H1 (cell line): ENCODE measurements around the gene CCDC12. TPM values are rescaled to one million over a fixed set of nuclear protein-coding genes. Genes with fewer than 3 reads are reported as not detected.

Source experiments
- CTCF ChIA-PET: fragments of 300-600 bp; sonication (Branson Sonifier 250); formaldehyde crosslinking; loops from one replicate; lab custom pipeline; 2021; ENCODE audit not compliant: partially characterized antibody; lab: Charles Lee
- POLR2A ChIA-PET: fragments of 300-600 bp; sonication (Branson Sonifier 250); formaldehyde crosslinking; loops from one replicate; lab custom pipeline; 2021; ENCODE audit warnings: inconsistent platforms; ENCODE audit not compliant: partially characterized antibody; lab: Charles Lee
- DNase-seq, 2 experiments: peaks; one replicate each; pipeline versions ENCODE4 v3.0.0 to v3.0.0-alpha.2; 2010 to 2022; ENCODE audit warnings: low spot score in 2 of 2, low read depth in 1 of 2, mixed read lengths in 1 of 2
- FAIRE-seq: peaks from 2 replicates; lab custom pipeline; 2011; peaks lifted over from hg19 to GRCh38; lab: Jason Lieb, UNC
- H2AFZ ChIP-seq: 2 replicates; pipeline ENCODE4 v1.8.1; 2012; ENCODE audit warnings: low read length, inconsistent platforms
- H2AK5ac ChIP-seq: 2 replicates; pipeline ENCODE4 v1.6.1; 2013; ENCODE audit warnings: low read depth, low read length
- H2BK120ac ChIP-seq: replicated peaks from 2 replicates; pipeline ENCODE3; 2013; ENCODE audit warnings: low read depth, low read length, inconsistent platforms
- H2BK12ac ChIP-seq: 2 replicates; pipeline ENCODE4 v1.6.1; 2013; ENCODE audit warnings: low read depth, low read length
- H2BK15ac ChIP-seq: 2 replicates; pipeline ENCODE4 v1.6.1; 2013; ENCODE audit warnings: low read length
- H2BK20ac ChIP-seq: 2 replicates; pipeline ENCODE4 v1.6.1; 2013; ENCODE audit warnings: low read length
- H2BK5ac ChIP-seq: 2 replicates; pipeline ENCODE4 v1.6.1; 2013; ENCODE audit warnings: low read depth, low read length
- H3K14ac ChIP-seq: 2 replicates; pipeline ENCODE4 v1.6.1; 2013; ENCODE audit warnings: inconsistent platforms; ENCODE audit not compliant: insufficient read length
- H3K18ac ChIP-seq: 2 replicates; pipeline ENCODE4 v1.6.1; 2013; ENCODE audit warnings: low read length; ENCODE audit errors: extremely low read depth
- H3K23ac ChIP-seq: 2 replicates; pipeline ENCODE4 v1.6.1; 2013; ENCODE audit warnings: inconsistent platforms; ENCODE audit not compliant: insufficient read length
- H3K23me2 ChIP-seq: 2 replicates; pipeline ENCODE4 v1.6.1; 2013; ENCODE audit warnings: low read depth, low read length
- H3K27ac ChIP-seq: 2 replicates; pipeline ENCODE4 v1.6.1; 2011; ENCODE audit warnings: low read depth, low read length, inconsistent platforms
- H3K27me3 ChIP-seq, 4 experiments: replicated peaks in 1 of 4; 1 replicate in 1 of 4; 2 replicates in 3 of 4; pipeline versions ENCODE4 v1.6.1 to v1.8.1; 2011 to 2013; ENCODE audit warnings: low read length in 3 of 4, mild to moderate bottlenecking in 3 of 4, inconsistent platforms in 2 of 4, mixed read lengths in 2 of 4, moderate library complexity in 1 of 4; ENCODE audit not compliant: control insufficient read depth in 3 of 4, insufficient read depth in 3 of 4; ENCODE audit errors: extremely low read depth in 1 of 4
- H3K36me3 ChIP-seq, 4 experiments: 2 replicates each; pipeline versions ENCODE4 v1.6.1 to v1.8.1; 2011 to 2013; ENCODE audit warnings: mild to moderate bottlenecking in 4 of 4, low read length in 3 of 4, moderate library complexity in 2 of 4, control low read depth in 1 of 4, inconsistent platforms in 1 of 4; ENCODE audit not compliant: insufficient read depth in 4 of 4, control insufficient read depth in 2 of 4
- H3K4ac ChIP-seq: replicated peaks from 2 replicates; pipeline ENCODE3; 2013; ENCODE audit warnings: low read length, low read depth, mixed read lengths, inconsistent platforms; ENCODE audit not compliant: insufficient read length
- H3K4me1 ChIP-seq, 4 experiments: replicated peaks in 1 of 4; 1 replicate in 1 of 4; 2 replicates in 3 of 4; pipeline versions ENCODE4 v1.6.1 to v1.8.1; 2011 to 2013; ENCODE audit warnings: low read length in 3 of 4, inconsistent platforms in 2 of 4, mixed read lengths in 1 of 4; ENCODE audit not compliant: insufficient read depth in 4 of 4, control insufficient read depth in 3 of 4
- H3K4me2 ChIP-seq, 2 experiments: 2 replicates each; pipeline versions ENCODE4 v1.6.1 to v1.8.1; 2011 to 2013; ENCODE audit warnings: low read depth in 2 of 2, low read length in 2 of 2, control low read depth in 1 of 2, inconsistent platforms in 1 of 2, mild to moderate bottlenecking in 1 of 2; ENCODE audit not compliant: insufficient read depth in 1 of 2
- H3K4me3 ChIP-seq, 4 experiments: fragments of 200-600, 300-600 bp in 1 of 4; sonication (generic), shearing (Covaris generic), sonication (Bioruptor Twin) in 1 of 4; 2 replicates each; pipeline versions ENCODE4 v1.5.1 to v1.8.1; 2011 to 2016; ENCODE audit warnings: low read length in 4 of 4, low read depth in 3 of 4, control low read depth in 2 of 4, inconsistent platforms in 2 of 4, mild to moderate bottlenecking in 2 of 4, mixed read lengths in 1 of 4, moderate library complexity in 1 of 4; ENCODE audit not compliant: insufficient read depth in 2 of 4; ENCODE audit errors: extremely low read depth in 1 of 4
- H3K56ac ChIP-seq: replicated peaks from 2 replicates; pipeline ENCODE3; 2013; ENCODE audit warnings: low read depth, mild to moderate bottlenecking, mixed read lengths, low read length, inconsistent platforms; ENCODE audit not compliant: insufficient read length
- H3K79me1 ChIP-seq: 2 replicates; pipeline ENCODE4 v1.6.1; 2013; ENCODE audit warnings: low read depth, low read length, control low read depth
- H3K79me2 ChIP-seq, 2 experiments: 2 replicates each; pipeline versions ENCODE4 v1.6.1 to v1.8.1; 2012 to 2013; ENCODE audit warnings: low read length in 2 of 2, mild to moderate bottlenecking in 2 of 2, inconsistent platforms in 1 of 2; ENCODE audit not compliant: insufficient read depth in 2 of 2, control insufficient read depth in 1 of 2
- H3K9ac ChIP-seq, 4 experiments: replicated peaks in 1 of 4; 1 replicate in 1 of 4; 2 replicates in 3 of 4; pipeline versions ENCODE4 v1.6.1 to v1.8.1; 2011 to 2013; ENCODE audit warnings: low read depth in 3 of 4, low read length in 3 of 4, control low read depth in 2 of 4, mild to moderate bottlenecking in 2 of 4, moderate library complexity in 2 of 4, inconsistent platforms in 1 of 4; ENCODE audit errors: extremely low read depth in 1 of 4
- H3K9me3 ChIP-seq, 2 experiments: 2 replicates each; pipeline versions ENCODE4 v1.6.1 to v1.8.1; 2012 to 2013; ENCODE audit warnings: mild to moderate bottlenecking in 2 of 2, moderate library complexity in 2 of 2, control low read depth in 1 of 2, inconsistent platforms in 1 of 2, low read depth in 1 of 2, low read length in 1 of 2, mixed read lengths in 1 of 2; ENCODE audit not compliant: insufficient read depth in 2 of 2
- H4K20me1 ChIP-seq, 2 experiments: replicated peaks in 1 of 2; 2 replicates each; pipeline versions ENCODE3 to v1.8.1; 2011 to 2013; ENCODE audit warnings: inconsistent platforms in 2 of 2, low read length in 2 of 2, mild to moderate bottlenecking in 1 of 2; ENCODE audit not compliant: insufficient read depth in 2 of 2, control insufficient read depth in 1 of 2
- H4K5ac ChIP-seq: 2 replicates; pipeline ENCODE4 v1.6.1; 2013; ENCODE audit warnings: low read length, low read depth, mixed read lengths, inconsistent platforms; ENCODE audit not compliant: insufficient read length
- H4K8ac ChIP-seq: 2 replicates; pipeline ENCODE4 v1.8.0; 2013; ENCODE audit warnings: mild to moderate bottlenecking, moderate library complexity, low read length, inconsistent platforms; ENCODE audit not compliant: insufficient read depth; ENCODE audit errors: extremely low read depth
- H4K91ac ChIP-seq: replicated peaks from 2 replicates; pipeline ENCODE3; 2013; ENCODE audit warnings: low read length, mixed read lengths, inconsistent platforms; ENCODE audit not compliant: insufficient read length
- CTCF ChIP-seq, 3 experiments: IDR thresholded peaks; 1 replicate in 2 of 3; 2 replicates in 1 of 3; pipeline versions ENCODE4 v1.5.1 to v1.6.1; 2011; ENCODE audit warnings: low read length in 3 of 3, mild to moderate bottlenecking in 3 of 3, inconsistent platforms in 2 of 3, low read depth in 1 of 3, moderate library complexity in 1 of 3; ENCODE audit not compliant: insufficient read depth in 1 of 3; ENCODE audit errors: control extremely low read depth in 1 of 3
- JUN ChIP-seq: IDR thresholded peaks from 2 replicates; pipeline ENCODE4 v1.6.1; 2011; ENCODE audit warnings: low read depth, mild to moderate bottlenecking, improper control_type of control experiment, low read length
- KDM4A ChIP-seq: IDR thresholded peaks from one replicate; pipeline ENCODE4 v1.7.1; 2012; ENCODE audit warnings: low read depth, mild to moderate bottlenecking, moderate library complexity, low read length, inconsistent platforms; ENCODE audit not compliant: severe bottlenecking
- NANOG ChIP-seq: IDR thresholded peaks from 2 replicates; pipeline ENCODE4 v1.6.1; 2011; ENCODE audit warnings: low read length, low read depth, mild to moderate bottlenecking, inconsistent platforms; ENCODE audit not compliant: insufficient read depth, poor library complexity, severe bottlenecking
- RBBP5 ChIP-seq: IDR thresholded peaks from 2 replicates; pipeline ENCODE4 v1.7.1; 2012; ENCODE audit warnings: low read depth, mild to moderate bottlenecking, inconsistent platforms, low read length, moderate library complexity, borderline replicate concordance
- RFX5 ChIP-seq: IDR thresholded peaks from 2 replicates; pipeline ENCODE4 v1.6.1; 2011; ENCODE audit warnings: low read depth, low read length, improper control_type of control experiment, borderline replicate concordance
- SRF ChIP-seq: IDR thresholded peaks from 2 replicates; pipeline ENCODE4 v1.6.1; 2011; ENCODE audit warnings: mild to moderate bottlenecking, low read depth, low read length, moderate library complexity
- TAF1 ChIP-seq: IDR thresholded peaks from 2 replicates; pipeline ENCODE4 v1.6.1; 2011; ENCODE audit warnings: mild to moderate bottlenecking, low read depth, low read length
- ZNF274 ChIP-seq: IDR thresholded peaks from 2 replicates; pipeline ENCODE4 v1.7.0; 2012; ENCODE audit warnings: low read length, borderline replicate concordance; ENCODE audit errors: extremely low read depth
- WGBS, 2 experiments: shearing (Covaris generic) in 1 of 2; methylation state at CpG; one replicate each; pipeline versions ENCODE4 v1.1.6 to v1.1.7; 2013 to 2015; ENCODE audit warnings: low lambda C conversion rate in 2 of 2, mixed read lengths in 2 of 2, inconsistent platforms in 1 of 2, low coverage in 1 of 2, missing lambda C conversion rate in 1 of 2; ENCODE audit not compliant: insufficient replicate concordance in 2 of 2, insufficient coverage in 1 of 2, insufficient read length in 1 of 2; ENCODE audit errors: extremely low coverage in 1 of 2, missing lambda C conversion rate in 1 of 2; 5-methylcytosine and 5-hydroxymethylcytosine counted together
- polyA plus RNA-seq, 7 experiments: library from polyadenylated mRNA; depleted of rRNA in 3 of 7; stranded (reverse) in 5 of 7; unstranded in 2 of 7; fragments of >200 nt in 5 of 7; fragments of 200-250 nt in 2 of 7; gene quantifications; 1 replicate in 5 of 7; 2 replicates in 1 of 7; 4 replicates in 1 of 7; pipeline versions ENCODE4 v1.2.1 to v1.2.3, GENCODE V29; 2011 to 2013; ENCODE audit warnings: missing spikeins in 2 of 7, mixed read lengths in 2 of 7
- total RNA-seq: library from RNA; stranded (reverse); fragmentation: NEBNext Ultra II Directional; extraction: Animal tissue kit (Norgen Biotek cat#: 25700); gene quantifications from 2 replicates; pipeline ENCODE4 v1.2.1, GENCODE V29; 2021

The CCDC12 gene
- total and polyA plus RNA-seq, 2 of the 8 experiments (the other 6 are each of a cell fraction or from before 2014, with no cell fraction given): 29.5 to 41.3 TPM

GRCh38 chr3:46922871-46923558 lies 53.5 kb downstream of the CCDC12 start:
- Histone ChIP-seq H2BK12ac (no peak overlapping the region), H2BK20ac (no peak overlapping the region), H2BK15ac (no peak overlapping the region), H3K9ac (no peak overlapping the region), H3K4ac (no peak overlapping the region), H2AFZ (no peak overlapping the region), H4K5ac (no peak overlapping the region), H3K79me1 (peaks cover 5% of the 10 kb centered on the region; the same call in 1 of the 2 replicates), H2BK5ac (no peak overlapping the region; the same call in 1 of the 2 replicates), H4K20me1 (peaks cover 4 to 6% of the 10 kb centered on the region in 2 experiments), H3K4me2 (no peak overlapping the region), H3K4me3 (no peak overlapping the region), H3K27ac (no peak overlapping the region), H3K14ac (no peak overlapping the region), H2AK5ac (no peak overlapping the region), H3K18ac (no peak overlapping the region), H3K23ac (no peak overlapping the region), H3K27me3 (no peaks in the 10 kb centered on the region), H4K8ac (no peak overlapping the region), H2BK120ac (no peak overlapping the region), H3K4me1 (no peaks in the 10 kb centered on the region), H3K79me2 (no peaks in the 10 kb centered on the region), H3K56ac (no peak overlapping the region), H3K23me2 (no peaks in the 10 kb centered on the region), H3K9me3 (peaks cover 3 to 4% of the 10 kb centered on the region in 2 experiments; a peak in 2 of 4 replicates), H4K91ac (no peak overlapping the region), H3K36me3 (peaks cover 26 to 54% (median 39%) of the 10 kb centered on the region in 4 experiments)
- DNase-seq (no peak), FAIRE-seq (no peak)
- ChIA-PET POLR2A (interaction anchor here (0.7 to 1.7 kb wide), 5 partner anchors 8 to 53 kb away, joined by 3 to 8 read pairs (median 4); partner anchors contain the start of gene CCDC12), CTCF (interaction anchor here (0.9 to 9.9 kb wide), 34 partner anchors 9 to 486 kb away, joined by 3 to 104 read pairs (median 5); partner anchors contain the start of gene NBEAL2)
- 91 to 100% methylated on average over 2 to 14 of the region's 16 CpGs for WGBS, 2 experiments
- TF ChIP-seq SRF: no peak
- TF ChIP-seq JUN: no peak
- TF ChIP-seq NANOG: no peak
- TF ChIP-seq RBBP5: no peak
- no peak for TF ChIP-seq KDM4A
- no peak for TF ChIP-seq ZNF274
- no peak for TF ChIP-seq RFX5
- TF ChIP-seq CTCF (IDR thresholded peaks at IDR 0.05; ENCODE audit: control extremely low read depth in 1 of 3, insufficient read depth in 1 of 3, low read depth in 1 of 3, low read length in 3 of 3): no peak
- no peak for TF ChIP-seq TAF1
